ENCODE measurements around the gene LHX1. TPM values are rescaled to one million over a fixed set of nuclear protein-coding genes. Genes with fewer than 3 reads are reported as not detected.

LHX1 gene
- polyA plus RNA-seq, 1 donor from 2014 or later: 2.5 TPM

DNA sequence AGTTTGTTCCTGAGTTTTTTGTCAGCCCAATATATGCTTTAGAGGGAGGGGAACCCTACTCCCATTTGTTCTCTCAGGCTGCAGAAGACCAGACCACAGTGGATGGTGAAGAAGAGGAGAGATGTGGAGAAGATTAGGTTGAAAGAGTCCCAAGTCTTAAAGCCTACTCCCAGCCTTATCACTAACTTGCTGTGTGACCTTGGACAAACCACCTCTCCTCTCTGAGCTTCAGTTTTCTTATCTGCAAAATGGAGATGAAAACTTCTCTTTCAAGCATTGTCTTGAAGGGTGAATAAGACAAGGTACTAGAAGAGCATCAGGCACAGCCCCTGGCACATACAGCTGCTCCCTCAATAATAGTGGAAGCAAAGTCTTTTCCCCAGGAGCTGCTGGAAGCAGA lies 15.1 kb upstream of the LHX1 start:
- Histone ChIP-seq H3F3A (ENCODE audit: insufficient read depth, low read length, poor library complexity, severe bottlenecking) (no peaks in the 10 kb centered on the region), H3K36me3 (ENCODE audit: insufficient read depth, low read length) (no peaks in the 10 kb centered on the region), H3K79me2 (replicated peaks; ENCODE audit: insufficient read depth, low read length) (no peaks in the 10 kb centered on the region), H3K4me3 (ENCODE audit: low read length) (no peak overlapping the region), H3K27ac (ENCODE audit: low read length) (no peak overlapping the region), H4K20me1 (ENCODE audit: insufficient read depth) (no peaks in the 10 kb centered on the region), H3K27me3 (ENCODE audit: insufficient read depth, low read depth, low read length) (peaks cover 14% of the 10 kb centered on the region), H2AFZ (ENCODE audit: low read depth, low read length) (no peak overlapping the region), H3K9ac (ENCODE audit: low read length) (no peak overlapping the region), H3K9me2 (ENCODE audit: insufficient read depth, low read length) (no peaks in the 10 kb centered on the region), H3K4me2 (ENCODE audit: low read length) (no peak overlapping the region), H3K9me3 (ENCODE audit: low read length) (no peaks in the 10 kb centered on the region)
- TF ChIP-seq, protein P1, sequence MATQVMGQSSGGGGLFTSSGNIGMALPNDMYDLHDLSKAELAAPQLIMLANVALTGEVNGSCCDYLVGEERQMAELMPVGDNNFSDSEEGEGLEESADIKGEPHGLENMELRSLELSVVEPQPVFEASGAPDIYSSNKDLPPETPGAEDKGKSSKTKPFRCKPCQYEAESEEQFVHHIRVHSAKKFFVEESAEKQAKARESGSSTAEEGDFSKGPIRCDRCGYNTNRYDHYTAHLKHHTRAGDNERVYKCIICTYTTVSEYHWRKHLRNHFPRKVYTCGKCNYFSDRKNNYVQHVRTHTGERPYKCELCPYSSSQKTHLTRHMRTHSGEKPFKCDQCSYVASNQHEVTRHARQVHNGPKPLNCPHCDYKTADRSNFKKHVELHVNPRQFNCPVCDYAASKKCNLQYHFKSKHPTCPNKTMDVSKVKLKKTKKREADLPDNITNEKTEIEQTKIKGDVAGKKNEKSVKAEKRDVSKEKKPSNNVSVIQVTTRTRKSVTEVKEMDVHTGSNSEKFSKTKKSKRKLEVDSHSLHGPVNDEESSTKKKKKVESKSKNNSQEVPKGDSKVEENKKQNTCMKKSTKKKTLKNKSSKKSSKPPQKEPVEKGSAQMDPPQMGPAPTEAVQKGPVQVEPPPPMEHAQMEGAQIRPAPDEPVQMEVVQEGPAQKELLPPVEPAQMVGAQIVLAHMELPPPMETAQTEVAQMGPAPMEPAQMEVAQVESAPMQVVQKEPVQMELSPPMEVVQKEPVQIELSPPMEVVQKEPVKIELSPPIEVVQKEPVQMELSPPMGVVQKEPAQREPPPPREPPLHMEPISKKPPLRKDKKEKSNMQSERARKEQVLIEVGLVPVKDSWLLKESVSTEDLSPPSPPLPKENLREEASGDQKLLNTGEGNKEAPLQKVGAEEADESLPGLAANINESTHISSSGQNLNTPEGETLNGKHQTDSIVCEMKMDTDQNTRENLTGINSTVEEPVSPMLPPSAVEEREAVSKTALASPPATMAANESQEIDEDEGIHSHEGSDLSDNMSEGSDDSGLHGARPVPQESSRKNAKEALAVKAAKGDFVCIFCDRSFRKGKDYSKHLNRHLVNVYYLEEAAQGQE (IDR thresholded peaks at IDR 0.05; ENCODE audit: borderline replicate concordance): no peak
- TF ChIP-seq POLR2AphosphoS5 (IDR thresholded peaks at IDR 0.05) (no peak), RAD21 (conservative IDR thresholded peaks at IDR 0.05) (no peak), EZH2 (IDR thresholded peaks at IDR 0.05; ENCODE audit: borderline replicate concordance, insufficient read depth, low read length, poor library complexity, severe bottlenecking) (no peak), SMC3 (conservative IDR thresholded peaks at IDR 0.05; ENCODE audit: poor library complexity) (no peak), MXI1 (conservative IDR thresholded peaks at IDR 0.05; ENCODE audit: poor library complexity, severe bottlenecking) (no peak), TAF1 (IDR thresholded peaks at IDR 0.05; ENCODE audit: low read depth) (no peak), EP300 (conservative IDR thresholded peaks at IDR 0.05; ENCODE audit: poor library complexity, severe bottlenecking) (no peak)
- TF ChIP-seq, protein P2, sequence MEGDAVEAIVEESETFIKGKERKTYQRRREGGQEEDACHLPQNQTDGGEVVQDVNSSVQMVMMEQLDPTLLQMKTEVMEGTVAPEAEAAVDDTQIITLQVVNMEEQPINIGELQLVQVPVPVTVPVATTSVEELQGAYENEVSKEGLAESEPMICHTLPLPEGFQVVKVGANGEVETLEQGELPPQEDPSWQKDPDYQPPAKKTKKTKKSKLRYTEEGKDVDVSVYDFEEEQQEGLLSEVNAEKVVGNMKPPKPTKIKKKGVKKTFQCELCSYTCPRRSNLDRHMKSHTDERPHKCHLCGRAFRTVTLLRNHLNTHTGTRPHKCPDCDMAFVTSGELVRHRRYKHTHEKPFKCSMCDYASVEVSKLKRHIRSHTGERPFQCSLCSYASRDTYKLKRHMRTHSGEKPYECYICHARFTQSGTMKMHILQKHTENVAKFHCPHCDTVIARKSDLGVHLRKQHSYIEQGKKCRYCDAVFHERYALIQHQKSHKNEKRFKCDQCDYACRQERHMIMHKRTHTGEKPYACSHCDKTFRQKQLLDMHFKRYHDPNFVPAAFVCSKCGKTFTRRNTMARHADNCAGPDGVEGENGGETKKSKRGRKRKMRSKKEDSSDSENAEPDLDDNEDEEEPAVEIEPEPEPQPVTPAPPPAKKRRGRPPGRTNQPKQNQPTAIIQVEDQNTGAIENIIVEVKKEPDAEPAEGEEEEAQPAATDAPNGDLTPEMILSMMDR (IDR thresholded peaks at IDR 0.05; ENCODE audit: poor library complexity, severe bottlenecking): no peak

DNA sequence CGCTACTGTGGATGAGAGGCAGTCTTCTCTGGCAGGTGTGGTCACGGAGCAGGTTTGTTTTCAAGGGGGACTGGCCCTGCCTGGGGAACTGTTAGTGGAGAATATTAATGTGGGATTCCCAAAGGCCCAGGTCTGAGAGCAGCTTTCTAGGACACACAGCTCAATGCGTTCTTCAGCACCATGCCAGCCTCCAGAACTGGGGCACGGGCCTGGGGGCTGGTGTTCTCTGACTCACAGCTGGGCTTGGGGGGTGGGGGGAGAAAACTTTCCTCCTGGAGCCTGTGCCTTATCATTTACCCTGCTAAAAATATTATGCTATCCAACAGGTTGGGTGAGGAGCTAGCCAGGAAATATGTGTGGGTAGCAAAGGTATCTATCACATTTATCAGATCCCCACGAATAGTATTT lies 13.5 kb upstream of the LHX1 start:
- no peak overlapping the region for H2AFZ ChIP-seq (ENCODE audit: low read depth, low read length)
- H3K79me2 ChIP-seq (replicated peaks; ENCODE audit: insufficient read depth, low read length): no peaks in the 10 kb centered on the region
- no peak overlapping the region for H3K9ac ChIP-seq (ENCODE audit: low read length)
- H3K9me2 ChIP-seq (ENCODE audit: insufficient read depth, low read length): no peaks in the 10 kb centered on the region
- H3K27me3 ChIP-seq (ENCODE audit: insufficient read depth, low read depth, low read length): peaks cover 30% of the 10 kb centered on the region
- no peaks in the 10 kb centered on the region for H3F3A ChIP-seq (ENCODE audit: insufficient read depth, low read length, poor library complexity, severe bottlenecking)
- no peaks in the 10 kb centered on the region for H3K36me3 ChIP-seq (ENCODE audit: insufficient read depth, low read length)
- H3K4me2 ChIP-seq (ENCODE audit: low read length): no peak overlapping the region
- H3K27ac ChIP-seq (ENCODE audit: low read length): no peak overlapping the region
- no peak for TF ChIP-seq TAF1 (IDR thresholded peaks at IDR 0.05; ENCODE audit: low read depth)
- no peak for TF ChIP-seq RAD21 (conservative IDR thresholded peaks at IDR 0.05)
- no peaks in the 10 kb centered on the region for H4K20me1 ChIP-seq (ENCODE audit: insufficient read depth)
- no peak overlapping the region for H3K4me3 ChIP-seq (ENCODE audit: low read length)
- no peaks in the 10 kb centered on the region for H3K9me3 ChIP-seq (ENCODE audit: low read length)

DNA sequence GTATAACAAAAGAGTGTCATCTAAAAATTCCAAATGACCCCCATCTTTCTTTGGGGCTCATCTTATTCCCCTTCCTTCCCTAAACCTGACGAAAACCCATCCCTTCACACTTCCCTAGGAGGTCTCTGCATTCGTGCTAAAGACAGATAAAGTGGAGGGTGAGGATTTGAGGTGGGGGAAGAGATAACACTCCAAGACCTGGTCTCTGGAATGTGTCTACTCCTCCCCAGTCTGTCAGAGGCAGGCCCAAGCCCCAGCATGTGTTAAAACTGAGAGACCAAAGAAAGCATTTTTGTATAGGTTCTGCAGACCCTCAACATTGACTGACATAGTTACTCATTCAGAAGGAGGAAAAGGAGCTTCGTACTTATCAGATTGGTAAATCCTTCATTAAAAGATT lies 11.0 kb upstream of the LHX1 start:
- Histone ChIP-seq H3K4me2 (ENCODE audit: low read length) (no peak overlapping the region), H3F3A (ENCODE audit: insufficient read depth, low read length, poor library complexity, severe bottlenecking) (no peaks in the 10 kb centered on the region), H3K9ac (ENCODE audit: low read length) (no peak overlapping the region), H2AFZ (ENCODE audit: low read depth, low read length) (no peak overlapping the region), H3K4me3 (ENCODE audit: low read length) (no peak overlapping the region), H3K9me2 (ENCODE audit: insufficient read depth, low read length) (no peaks in the 10 kb centered on the region), H3K27me3 (ENCODE audit: insufficient read depth, low read depth, low read length) (peaks cover 50% of the 10 kb centered on the region), H3K9me3 (ENCODE audit: low read length) (no peaks in the 10 kb centered on the region), H3K79me2 (replicated peaks; ENCODE audit: insufficient read depth, low read length) (no peaks in the 10 kb centered on the region), H4K20me1 (ENCODE audit: insufficient read depth) (no peaks in the 10 kb centered on the region), H3K27ac (ENCODE audit: low read length) (no peak overlapping the region), H3K36me3 (ENCODE audit: insufficient read depth, low read length) (no peaks in the 10 kb centered on the region)
- TF ChIP-seq, protein P1 (IDR thresholded peaks at IDR 0.05; ENCODE audit: borderline replicate concordance): no peak
- TF ChIP-seq TAF1 (IDR thresholded peaks at IDR 0.05; ENCODE audit: low read depth): no peak
- no peak for TF ChIP-seq POLR2AphosphoS5 (IDR thresholded peaks at IDR 0.05)
- no peak for TF ChIP-seq MXI1 (conservative IDR thresholded peaks at IDR 0.05; ENCODE audit: poor library complexity, severe bottlenecking)
- TF ChIP-seq, protein P2 (IDR thresholded peaks at IDR 0.05; ENCODE audit: poor library complexity, severe bottlenecking): no peak
- TF ChIP-seq EZH2 (IDR thresholded peaks at IDR 0.05; ENCODE audit: borderline replicate concordance, insufficient read depth, low read length, poor library complexity, severe bottlenecking): no peak
- no peak for TF ChIP-seq EP300 (conservative IDR thresholded peaks at IDR 0.05; ENCODE audit: poor library complexity, severe bottlenecking)
- no peak for TF ChIP-seq SMC3 (conservative IDR thresholded peaks at IDR 0.05; ENCODE audit: poor library complexity)
- TF ChIP-seq RAD21 (conservative IDR thresholded peaks at IDR 0.05): no peak
